HG02759 (cell line): Measurements from ENCODE around the gene GYPC.

ENCODE experiments used
- ATAC-seq: cut with Tn5 transposase; IDR thresholded peaks from one replicate; pipeline ENCODE4 v1.9.1; 2021; ENCODE audit warnings: mild to moderate bottlenecking, moderate library complexity; ENCODE audit not compliant: unreplicated experiment

The GYPC gene

GRCh38 chr2:126723281-126723815 lies 67.4 kb downstream of the GYPC start:
- no peak for ATAC-seq

GRCh38 chr2:126725580-126725979 lies 69.6 kb downstream of the GYPC start:
- no peak for ATAC-seq

- no peak for ATAC-seq
These were observed 73.9 kb downstream of the GYPC start for GRCh38 chr2:126729896-126730295.

GRCh38 chr2:126730655-126731054 lies 74.7 kb downstream of the GYPC start:
- no peak for ATAC-seq

GRCh38 chr2:126731353-126731752 lies 75.4 kb downstream of the GYPC start:
- ATAC-seq, result no peak

GRCh38 chr2:126732682-126733245 lies 76.8 kb downstream of the GYPC start:
- ATAC-seq, result no peak

- ATAC-seq, result no peak
These were observed 77.8 kb downstream of the GYPC start for GRCh38 chr2:126733795-126734194.

GRCh38 chr2:126736133-126736874 lies 80.3 kb downstream of the GYPC start:
- no peak for ATAC-seq

- no peak for ATAC-seq
These were observed 83.2 kb downstream of the GYPC start for GRCh38 chr2:126739141-126739540.

GRCh38 chr2:126744640-126745039 lies 88.7 kb downstream of the GYPC start:
- ATAC-seq, result no peak
